NCI-H524 (cell line): Measurements from ENCODE around the gene SYTL3.

Experiments
- DNase-seq, 2 experiments: peaks; one replicate each; lab custom pipeline; 2025; lab: John Stamatoyannopoulos, UW

The SYTL3 gene

DNA sequence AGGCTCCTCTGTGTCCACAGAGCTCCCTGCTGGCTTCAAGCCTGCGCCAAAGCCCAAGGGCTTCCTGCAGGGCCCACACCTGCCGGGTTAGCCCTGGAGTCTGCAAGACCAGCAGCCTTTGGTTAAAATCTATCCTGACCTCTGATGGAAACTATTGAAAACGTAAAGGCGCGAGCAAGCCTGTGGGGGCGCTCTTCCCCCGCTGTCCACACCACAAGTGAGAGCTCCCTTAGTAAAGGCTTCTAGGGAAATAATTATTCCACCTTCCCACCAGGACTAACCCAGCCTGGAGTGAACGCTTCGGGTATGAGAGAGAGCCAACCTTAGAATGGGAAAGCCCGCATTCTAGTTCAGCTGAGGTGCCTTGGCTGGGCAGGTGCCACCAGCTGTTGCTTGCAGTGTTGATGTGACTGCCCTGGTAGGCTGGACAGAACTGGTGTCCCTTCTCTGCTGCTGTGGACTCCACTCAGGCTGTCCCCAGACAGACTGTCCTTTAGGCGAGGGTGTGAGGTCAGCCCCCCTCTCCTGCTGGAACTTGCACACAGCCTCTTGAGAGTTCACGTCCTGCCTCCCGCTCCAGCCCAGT lies 68.7 kb downstream of the SYTL3 start:
- DNase-seq = peak; percentile 60 to 76

DNA sequence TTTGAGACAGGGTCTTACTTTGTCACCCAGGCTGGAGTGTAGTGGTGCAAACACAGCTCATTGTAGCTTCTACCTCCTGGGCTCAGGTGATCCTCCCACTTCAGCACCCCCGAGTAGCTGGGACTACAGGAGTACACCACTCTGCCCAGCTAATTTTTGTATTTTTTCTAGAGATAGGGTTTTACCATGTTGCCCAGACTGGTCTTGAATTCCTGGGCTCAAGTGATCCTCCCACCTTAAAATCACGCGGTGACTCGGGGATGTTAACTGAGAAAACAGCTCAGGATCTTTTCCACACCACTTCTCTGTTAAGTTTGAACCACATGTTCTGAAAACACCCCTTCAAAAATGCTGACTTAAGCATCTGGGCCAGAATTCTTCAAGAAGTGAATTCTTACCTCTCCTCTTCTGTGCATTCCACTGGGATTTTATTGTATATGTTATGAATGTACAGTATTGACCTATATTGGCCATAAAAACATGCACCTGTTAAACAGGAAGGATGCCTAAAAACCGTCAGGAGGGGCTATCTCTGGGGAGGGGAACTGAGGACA lies 72.4 kb downstream of the SYTL3 start:
- DNase-seq = no peak

DNA sequence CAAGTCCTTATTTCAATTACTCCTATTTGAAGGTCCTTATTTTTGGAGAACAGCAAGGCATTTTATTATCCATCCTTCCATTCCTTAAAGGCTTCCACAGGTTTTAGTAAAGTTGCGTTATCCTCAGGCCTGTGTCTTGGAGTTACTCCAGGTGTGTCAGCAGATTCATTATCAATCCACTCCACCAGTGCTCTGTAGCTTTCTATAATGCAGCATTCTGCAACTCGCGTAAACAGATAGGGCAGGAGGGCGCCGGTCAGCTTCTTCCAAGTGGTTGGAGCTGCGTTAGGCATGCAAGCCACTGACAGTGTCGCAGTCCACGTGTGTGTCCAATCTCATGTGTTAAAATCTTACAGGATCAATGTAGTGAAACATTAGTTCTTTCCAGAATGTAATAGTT lies 75.8 kb downstream of the SYTL3 start:
- DNase-seq = peak in 1 of 2 experiments; percentile 64

DNA sequence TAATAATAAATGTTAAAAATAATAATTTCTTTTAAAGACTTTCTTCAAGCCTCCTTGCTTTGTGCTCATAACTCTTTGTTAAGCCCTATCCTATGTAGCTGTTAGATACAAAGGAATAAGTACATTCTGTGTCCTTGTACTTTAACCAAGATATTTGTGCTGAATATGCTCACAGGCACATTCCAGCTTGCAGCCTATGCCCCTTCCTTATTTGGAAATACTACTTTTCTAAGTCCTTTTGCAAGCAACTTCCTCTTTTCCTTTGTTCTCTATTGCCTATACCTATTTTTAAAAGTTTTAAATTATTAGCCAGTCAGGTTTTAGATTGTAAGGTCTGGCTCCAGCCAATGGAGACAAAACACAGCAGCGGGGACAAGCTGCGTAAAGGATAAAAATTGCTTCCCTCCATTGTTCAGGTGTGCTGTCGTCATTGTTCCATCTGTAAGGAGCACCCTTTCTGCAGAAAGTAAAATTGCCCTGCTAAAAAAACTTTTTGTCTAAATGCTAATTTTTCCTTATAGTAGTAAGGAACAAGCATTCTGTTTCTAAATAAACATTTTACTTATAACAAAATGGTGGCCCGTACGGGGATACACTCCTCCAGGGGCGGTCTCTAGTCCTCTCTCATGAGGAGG lies 80.2 kb downstream of the SYTL3 start:
- DNase-seq = no peak

DNA sequence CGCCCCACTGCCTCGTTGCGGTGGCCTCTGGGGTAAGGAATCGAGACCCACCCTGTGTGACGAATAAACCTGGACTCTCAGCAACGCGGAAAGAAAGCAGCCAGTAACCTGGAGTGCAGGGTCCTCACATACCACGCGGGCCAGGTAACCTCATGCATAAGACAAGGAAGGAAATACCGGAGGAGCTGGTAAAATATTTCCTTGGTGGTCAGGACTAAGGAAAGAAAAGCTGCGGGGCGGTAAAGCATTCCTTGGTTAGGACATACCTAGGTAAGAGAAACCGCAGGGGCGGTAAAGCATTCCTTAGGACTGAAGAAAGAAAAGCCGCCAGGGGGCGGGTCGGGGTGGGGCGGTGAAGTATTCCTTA lies 80.7 kb downstream of the SYTL3 start:
- DNase-seq = no peak

DNA sequence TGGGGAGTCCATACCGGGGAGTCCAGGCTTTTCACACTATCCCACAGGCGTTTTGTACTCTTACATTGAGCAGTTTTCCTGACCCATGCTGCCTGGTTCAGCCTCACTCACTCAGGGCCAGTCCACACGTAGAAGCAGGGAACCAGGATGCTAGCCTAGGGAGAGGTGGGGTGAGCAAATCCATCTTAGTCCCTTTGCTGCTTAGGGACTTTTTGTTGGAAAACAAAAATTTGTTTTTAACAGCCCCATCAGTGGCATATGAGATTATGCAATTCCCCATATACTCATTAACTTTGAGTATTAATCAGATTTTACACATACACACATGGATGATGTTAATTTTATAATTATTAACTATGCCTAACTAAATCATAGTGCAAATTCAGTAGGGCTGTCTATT lies 85.2 kb downstream of the SYTL3 start:
- no peak for DNase-seq

DNA sequence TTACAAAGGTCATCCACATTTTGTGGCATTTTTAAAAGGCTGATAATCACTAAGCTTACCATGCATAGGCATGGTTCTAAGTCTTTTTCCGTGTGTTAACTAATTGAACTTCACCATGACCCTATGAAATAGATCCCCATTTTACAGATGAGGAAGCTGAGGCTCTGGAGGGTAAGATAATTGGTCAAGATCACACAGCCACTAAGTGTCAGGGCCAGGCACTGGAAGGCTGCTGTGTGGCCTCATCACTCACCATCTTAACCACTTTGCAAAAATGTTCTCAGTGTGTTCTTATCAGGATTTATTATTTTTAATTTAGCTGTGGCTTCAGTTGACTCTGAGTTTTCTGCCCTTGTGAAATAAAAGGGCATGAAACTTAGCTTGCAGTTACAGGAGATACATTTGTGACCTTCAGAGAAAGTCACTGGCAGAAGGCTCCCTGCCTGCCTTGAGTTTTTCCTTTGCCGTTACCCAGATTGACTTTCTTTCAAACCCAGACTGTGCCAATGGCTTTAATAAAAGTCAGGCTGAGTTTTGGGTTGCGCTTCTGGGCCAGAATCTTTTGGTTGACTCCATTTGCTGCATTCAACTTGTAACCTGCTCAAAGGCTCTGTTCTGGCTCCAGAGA lies 87.3 kb downstream of the SYTL3 start:
- no peak for DNase-seq

DNA sequence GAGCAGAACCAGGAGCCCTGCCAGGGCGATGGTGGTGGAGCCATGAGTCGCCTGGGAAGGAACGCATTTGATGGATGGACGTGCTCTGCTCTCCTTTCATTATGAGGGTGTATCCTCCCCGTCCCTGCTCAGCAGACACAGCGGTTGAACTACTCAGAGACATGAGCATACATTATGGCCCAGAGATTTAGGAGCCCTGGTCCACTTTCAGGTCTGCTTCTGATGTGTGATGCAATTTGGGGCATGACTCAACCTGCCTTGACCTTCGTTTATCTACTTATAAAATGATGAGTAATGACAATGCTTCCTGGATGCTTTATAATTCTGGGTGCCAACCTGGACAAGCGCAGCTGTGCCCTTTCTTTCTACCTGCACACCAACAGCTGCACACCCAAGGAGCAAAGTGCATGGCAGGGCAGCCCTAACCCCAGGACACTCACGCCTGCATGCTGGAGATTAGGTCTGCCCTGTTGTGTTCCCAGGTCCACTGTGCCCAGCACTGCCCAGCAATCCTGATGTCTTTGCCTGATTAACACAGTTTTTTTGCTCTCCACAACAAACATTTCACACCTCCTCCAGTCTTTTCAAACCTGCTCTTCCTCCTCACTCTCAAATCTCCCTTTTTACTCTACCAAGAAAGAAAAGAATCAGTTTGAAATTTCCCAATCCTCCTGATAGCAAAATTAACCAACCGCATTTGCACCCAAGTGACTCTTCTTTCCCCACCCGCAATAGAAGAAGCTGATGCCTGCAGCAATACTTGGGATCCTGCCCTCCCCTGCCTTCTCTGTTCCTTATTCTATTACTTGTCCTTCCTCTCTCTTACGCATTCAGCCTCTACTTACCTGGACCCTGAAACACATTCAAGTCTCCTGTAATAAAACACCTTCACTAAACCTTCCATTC lies 88.1 kb downstream of the SYTL3 start:
- no peak for DNase-seq

DNA sequence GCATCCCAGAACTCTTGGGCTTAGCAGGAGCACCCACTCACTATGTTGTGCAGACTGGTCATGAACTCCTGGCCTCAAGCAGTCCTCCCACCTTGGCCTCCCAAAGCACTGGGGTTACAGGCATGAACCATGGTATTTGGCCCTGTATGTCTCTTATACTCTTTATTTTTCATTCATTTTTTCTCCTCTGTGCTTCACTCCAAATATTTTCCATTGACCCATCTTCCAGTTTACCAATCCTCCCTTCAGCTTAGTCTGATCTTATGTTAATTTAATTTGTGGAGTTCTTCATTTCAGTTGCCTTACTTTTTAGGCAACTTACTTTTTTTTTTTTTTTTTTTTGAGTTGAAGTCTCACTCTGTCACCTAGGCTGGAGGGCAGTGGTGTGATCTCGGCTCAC lies 89.8 kb downstream of the SYTL3 start:
- no peak for DNase-seq

DNA sequence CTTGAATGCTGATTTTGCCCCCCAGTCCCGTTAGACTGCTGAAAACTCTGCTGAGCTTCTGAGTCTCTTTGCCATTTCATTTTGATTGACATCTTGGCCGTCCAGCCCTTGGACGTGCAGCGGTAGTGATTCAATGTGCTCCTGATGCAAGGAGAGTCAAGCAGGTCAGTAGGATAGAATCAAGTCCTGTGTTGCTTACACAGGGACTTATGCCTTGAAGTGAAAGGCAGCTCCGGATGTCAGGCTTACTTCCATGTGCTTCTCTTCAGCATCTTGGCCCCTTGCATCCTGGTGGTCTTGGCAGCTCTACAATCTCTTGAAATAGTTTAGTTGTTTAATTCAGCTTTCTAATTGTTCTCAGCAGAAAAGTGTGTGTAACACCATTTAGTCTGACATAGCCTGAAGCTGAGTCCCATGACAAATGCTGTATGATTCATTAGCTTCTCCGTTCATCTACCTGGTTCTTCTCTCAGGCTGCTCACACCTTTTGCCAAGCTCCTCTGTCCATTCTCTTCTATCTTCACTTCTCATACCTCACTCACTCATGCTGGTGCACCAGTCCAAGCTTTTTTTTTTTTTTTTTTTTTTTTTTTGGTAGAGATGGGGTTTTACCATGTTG lies 93.3 kb downstream of the SYTL3 start:
- DNase-seq = no peak

DNA sequence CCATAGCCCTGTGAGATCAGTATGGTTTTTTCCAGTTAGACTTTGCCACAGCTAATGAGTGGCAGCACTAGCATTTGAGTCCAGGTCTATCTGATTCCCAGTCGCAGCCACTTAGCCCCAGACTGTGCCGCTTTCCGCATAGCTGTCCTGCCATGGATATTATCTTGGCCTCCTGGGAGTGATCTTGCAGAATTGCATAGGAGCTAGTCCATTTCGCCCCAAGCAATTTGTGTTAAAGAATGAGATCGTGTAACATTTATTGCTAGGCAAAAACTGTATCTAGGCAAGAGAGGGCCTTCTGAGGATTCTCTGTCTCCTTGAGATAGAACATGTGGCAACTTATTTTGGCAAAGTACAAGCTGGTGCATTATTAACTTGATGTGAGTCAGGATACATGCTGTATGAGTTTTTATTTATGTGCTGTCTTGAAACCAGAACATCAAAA lies 95.2 kb downstream of the SYTL3 start:
- peak in 1 of 2 experiments; percentile 22 for DNase-seq

DNA sequence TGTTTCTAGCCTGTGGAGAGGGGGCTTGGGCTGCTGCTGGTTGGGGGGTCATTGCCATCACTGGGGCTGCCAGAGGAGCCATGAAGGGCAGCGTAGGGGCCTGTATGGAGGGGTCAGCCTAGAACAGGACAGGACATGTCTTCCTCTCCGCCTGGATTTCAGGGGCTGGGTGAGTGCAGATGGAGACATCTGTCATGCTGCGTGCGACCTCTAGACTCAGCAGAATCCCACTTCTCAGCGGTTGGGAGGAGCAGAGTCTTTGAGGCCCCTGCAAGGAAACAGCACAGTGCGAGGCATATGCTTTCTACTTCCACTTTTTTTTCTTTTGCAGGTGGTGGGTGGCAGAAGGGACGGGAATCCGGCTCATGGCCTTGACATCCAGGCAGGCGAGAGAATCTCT lies 101.4 kb downstream of the SYTL3 start:
- peak; percentile 90 to 98 for DNase-seq

DNA sequence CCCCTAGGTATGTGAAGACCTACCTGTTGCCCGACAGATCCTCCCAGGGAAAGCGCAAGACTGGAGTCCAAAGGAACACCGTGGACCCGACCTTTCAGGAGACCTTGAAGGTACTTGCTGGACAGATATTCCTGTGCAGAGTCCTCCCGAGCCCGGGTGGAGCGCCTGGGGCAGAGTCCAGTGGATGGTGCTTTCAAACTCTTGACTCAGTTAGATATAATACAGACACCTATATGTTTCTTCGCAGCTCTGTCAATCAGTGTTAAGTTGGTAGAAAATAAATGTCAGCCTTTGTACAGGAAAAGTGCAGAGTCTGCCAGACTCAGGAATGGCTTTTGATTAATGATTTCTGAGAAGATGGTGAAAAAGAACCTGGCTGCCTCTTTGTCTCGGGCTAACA lies 102.1 kb downstream of the SYTL3 start:
- no peak for DNase-seq

DNA sequence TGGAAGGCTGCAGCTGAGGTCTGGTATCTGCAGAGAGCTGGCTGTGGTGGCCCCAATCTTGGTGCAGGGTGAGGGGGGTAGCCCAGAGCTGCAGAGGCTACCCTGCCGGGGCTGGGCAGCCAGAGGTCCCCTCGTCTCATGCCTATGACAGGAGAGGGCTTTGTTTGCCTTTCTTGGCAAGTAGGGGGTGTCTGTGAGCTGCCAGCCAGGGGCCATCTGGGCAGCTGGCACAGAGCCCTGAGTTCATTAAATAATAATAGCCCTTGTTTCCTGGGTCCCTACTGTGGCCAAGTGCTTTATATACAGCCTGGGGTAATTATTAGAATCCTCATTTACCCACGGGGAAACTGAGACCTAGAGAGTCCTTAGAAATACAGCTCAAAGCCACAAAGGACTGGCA lies 102.8 kb downstream of the SYTL3 start:
- DNase-seq = peak; percentile 91 to 98

DNA sequence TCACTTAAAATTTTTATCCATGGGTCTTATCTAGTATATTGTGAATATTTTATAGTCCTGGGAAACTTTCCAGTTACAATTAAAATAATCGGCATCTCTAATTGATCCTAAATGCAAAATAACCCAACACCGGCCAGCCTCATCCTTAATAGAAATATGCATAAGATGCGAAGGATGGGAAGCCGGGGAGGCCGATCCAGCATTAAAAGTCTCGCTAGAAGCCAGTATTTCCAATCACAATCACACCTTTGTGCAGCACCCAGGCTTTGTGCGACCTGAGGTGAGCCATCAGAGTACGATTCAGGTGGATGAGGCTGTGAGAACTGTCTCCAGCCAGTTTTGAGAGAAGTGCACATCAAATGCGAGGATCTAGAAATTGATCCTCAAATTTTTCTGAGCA lies 104.0 kb downstream of the SYTL3 start:
- DNase-seq = no peak

DNA sequence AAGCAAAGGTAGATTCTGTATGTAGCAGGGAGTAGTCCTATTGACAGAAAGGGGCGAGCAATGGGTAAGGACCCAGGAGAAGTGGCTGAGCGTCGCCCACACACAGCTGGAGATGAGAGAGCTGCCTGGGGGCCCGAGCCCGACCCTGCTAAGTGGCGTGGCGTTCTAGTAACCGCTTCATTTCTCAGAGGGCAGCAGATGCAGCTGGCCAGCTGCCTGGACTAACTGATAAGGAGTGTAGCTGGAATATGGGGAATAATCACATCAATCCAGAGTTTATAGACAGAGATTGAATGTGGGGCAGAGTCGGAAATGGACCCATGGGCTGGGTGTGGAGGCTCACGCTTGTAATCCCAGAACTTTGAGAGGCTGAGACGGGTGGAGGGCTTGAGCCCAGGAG lies 104.9 kb downstream of the SYTL3 start:
- DNase-seq = peak in 1 of 2 experiments; percentile 20

DNA sequence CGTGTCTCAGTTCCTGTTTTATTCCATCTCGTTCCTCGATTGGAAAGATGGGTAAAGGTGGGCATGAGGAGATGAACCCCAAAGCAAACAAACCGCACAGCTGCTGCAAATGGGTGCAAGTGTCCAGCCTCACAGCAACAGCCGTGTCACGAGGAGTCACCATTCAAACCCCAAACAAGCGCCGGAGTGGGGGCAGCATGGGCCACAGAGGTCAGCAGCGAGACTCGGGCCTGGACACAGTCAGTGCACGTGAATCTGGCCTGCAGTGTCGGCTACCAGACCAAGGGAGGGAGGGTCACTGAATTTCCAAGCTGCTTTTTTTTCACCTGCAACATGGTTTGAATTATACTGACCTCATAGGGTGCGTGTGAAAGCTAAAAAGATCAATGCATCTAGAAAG lies 105.8 kb downstream of the SYTL3 start:
- no peak for DNase-seq

DNA sequence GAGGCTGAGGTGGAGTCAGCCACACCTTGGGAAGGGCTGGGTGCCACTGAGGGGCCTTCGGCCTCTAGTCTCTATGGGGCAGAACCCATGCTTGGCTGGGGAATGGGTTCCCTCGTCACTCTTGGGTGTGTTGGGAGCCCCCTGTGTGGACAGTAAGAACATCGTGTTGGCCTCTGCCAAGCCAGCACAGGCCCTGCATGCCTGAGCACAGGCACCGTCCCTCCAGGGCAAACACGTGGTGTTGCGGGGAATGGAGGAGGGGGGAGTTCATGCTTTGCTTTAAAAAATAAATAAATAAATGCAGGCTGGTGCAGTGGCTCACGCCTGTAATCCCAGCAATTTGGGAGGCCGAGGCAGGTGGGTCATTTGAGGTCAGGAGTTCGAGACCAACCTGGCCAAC lies 106.3 kb downstream of the SYTL3 start:
- DNase-seq = no peak

DNA sequence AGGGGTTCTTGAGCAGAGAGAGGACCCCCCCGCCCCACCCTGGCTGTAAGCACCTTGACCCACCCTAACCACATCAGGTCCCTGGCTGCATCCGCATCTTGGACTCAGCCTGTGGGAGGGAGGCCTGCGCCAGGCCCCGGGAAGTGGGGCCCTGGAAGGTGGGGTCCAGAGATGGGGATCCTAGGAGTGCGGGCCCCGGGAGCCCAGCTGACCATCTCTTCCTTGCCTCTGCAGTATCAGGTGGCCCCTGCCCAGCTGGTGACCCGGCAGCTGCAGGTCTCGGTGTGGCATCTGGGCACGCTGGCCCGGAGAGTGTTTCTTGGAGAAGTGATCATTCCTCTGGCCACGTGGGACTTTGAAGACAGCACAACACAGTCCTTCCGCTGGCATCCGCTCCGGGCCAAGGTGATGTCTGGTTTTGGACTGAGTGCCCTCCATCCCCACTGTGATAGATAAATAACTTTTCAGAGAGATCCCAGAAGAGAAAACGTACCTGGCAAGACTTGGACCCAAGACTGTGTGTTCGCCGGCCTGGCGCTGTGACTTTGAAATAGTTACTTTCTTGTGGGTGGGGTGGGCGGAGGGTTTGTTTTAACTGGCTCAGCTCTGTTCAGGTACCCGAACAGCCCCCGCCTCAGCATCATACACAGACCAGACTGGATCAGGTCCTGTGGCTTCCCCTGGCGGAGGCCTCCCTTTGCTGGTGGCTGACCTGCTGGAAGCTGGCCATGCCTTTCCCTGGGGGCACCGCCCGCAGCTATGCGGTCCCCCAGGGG lies 107.3 kb downstream of the SYTL3 start:
- peak in 1 of 2 experiments; percentile 27 for DNase-seq

DNA sequence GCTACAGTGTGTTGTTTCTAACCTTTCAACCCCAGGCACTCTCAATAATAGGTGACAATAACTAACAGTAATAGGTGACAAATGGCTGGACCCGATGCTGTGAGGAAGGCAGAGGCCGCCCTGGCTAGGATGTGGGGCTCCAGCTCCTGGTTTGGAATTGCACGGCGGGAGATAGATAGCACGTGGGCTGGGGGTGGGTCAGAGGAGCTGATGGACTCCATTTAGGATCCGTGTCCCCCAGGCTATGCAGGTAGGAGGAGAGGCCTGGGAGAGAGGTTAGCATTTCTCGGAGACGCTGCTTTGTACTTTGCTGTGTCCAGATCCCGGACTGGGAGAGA lies 107.9 kb downstream of the SYTL3 start:
- DNase-seq = no peak

DNA sequence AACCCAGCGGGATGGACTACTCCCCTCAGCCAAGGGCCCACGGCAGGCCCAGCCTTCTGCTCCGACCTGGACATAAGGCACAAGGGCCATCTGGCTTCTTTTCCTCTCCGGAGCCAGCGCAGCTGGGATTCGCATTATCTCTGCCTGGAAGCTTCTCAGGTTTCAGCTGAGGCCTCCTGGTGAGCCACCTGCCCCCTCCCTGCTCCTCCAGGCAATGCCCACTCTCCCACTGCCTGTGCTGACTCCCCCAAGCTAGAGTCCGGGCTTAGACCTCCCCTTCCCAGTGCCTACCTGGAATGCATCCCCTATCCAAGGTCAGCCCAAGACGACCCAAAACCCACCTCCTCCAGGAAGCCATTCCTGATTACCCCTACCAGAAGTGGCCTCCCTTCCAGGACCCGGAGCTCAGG lies 108.6 kb downstream of the SYTL3 start:
- peak; percentile 99 to 100 for DNase-seq
